ENCODE measurements around the gene TDRKH.
"Not testable (repeated sequence)": the region's sequence is repeated elsewhere in the genome, so short reads cannot be mapped to it uniquely, and the experiment has no call there.

TDRKH gene

DNA sequence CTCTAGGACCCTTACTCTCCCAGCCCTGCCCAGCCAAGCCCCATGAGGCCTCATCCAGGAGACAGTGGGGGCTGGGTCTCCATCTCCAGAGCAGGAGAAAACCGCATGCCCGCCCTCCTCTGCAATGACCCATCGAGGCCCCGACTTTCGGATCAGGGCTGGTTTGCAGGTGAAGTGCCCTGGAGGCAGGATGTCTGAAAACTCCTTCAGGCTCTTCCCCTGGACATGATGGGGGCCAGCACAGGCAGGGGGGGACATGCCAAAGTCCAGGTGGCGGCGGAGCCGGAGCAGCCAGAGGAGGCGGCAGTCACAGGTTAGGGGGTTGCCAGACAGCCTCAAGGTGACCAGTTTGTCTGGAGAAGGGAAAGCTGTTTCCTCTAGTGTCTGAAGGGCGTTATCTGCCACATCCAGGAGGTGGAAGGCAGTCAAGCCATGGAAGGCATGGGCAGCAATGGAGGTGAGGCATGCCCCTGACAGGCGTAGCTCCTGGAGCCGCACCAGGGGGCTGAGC, 11.1 kb upstream of the TDRKH start:
- DNase-seq = no peak

DNA sequence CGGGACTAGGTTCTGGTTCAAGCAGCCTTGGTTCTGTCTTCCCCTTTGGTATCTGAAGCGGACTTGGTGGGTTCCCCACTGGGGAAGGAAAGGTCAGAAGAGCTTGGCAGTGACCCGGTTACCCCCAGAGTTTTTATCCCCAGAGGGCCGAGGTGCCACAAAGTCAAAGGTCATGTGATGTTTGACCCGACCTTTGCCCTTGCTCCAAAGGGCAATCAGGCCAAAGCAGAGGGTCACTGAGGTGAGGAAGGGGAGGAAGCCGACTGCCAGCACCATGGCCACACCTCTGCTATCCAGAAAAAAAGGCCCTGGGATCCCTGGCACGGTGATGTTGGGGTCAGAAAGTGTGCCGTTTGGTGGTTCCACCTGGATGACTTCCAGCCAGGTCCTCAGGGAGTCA, 10.5 kb upstream of the TDRKH start:
- DNase-seq = no peak

DNA sequence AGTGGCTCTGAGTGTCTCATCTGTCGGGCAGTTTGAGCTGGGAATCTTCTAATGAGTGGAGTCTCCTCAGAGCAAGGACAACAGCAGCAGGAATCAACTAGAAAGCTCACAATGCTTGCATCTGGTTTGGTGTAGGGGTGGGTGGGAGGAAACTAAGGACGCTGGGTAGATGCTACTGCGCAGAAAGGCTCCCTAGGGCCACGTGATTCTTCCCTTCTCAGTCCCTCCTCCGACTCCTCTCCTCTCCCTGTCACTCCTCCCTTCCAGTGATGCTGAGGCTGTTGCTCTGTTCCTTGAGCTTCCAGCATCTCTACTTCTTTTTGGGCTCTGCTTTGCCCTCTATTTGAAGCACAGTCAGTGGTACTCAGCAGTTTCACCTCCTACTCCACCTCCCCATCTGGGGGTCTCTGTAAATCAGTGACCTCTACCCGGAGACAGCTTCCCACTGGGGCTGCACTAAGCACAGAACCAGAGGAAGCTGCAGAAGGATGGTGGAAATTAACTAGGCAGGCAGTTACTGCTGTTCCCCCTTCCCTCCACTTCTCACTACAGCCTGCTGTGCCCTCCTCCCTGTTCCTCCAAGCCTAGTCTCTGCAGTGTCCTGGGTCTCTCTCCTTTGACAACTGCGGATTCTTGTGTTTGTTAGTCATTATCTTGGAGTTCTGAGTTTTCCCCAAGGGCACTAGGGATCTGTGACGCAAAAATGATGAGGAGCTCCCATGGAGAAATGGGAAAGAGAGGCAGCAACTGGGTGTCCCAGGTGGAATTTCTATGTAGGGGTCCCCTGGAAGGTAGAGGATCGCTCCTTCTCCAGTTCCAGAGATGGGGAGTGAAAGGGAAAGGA, 9.1 kb upstream of the TDRKH start:
- DNase-seq = no peak

DNA sequence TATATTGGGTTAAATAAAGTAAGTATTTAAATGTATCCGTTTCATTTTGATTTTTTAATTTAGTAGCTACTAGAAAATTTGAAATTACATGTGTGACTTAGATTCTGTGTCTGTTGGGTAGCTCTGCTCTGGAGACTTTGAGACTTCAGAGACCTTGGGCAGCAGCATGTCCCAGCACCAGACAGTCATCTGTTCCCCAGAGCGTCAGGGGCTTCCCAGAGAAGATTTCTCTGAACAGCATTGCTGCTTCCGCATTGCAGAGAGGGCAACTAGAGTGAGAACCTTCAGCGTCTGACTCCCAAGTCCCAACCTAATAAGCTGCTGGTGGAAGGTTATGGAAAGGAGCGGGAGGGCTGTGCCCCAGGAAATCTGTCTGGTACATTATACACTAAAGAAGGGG, 8.3 kb upstream of the TDRKH start:
- DNase-seq = no peak

DNA sequence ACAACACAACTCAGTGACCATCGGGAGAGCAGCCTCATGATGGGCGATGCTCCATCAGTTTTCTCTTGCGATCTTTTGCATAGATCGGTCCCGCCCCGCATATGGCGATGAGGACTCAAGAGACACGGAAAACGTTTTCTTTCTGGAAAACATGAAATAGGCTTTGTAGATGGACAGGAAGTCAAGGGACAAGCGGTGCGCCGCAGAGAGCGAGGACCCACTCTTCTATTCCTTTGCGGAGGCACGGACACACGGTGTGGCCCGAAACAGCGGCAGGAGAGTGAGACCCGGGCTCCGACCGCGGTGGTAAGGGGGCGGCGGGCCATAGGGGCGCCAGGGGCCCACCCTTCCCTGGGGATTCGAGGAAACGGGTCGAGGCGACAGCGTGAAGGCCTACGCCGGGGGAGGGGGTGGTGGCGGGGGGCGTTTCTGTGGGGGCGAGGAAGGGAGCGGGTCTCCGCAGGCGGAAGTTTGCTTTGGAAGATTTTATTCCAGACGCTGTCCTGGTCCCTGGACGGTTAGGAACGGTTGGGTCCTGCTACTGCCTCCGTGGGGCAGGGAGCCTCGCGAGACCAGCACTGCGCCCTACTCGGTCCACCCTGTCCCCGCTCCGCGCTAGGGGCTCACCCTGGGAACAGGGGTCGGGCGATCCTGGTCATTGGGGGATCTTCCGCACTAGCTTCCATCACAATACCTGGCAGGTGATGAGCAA, 796 bp upstream of the TDRKH start:
- no peak for DNase-seq

DNA sequence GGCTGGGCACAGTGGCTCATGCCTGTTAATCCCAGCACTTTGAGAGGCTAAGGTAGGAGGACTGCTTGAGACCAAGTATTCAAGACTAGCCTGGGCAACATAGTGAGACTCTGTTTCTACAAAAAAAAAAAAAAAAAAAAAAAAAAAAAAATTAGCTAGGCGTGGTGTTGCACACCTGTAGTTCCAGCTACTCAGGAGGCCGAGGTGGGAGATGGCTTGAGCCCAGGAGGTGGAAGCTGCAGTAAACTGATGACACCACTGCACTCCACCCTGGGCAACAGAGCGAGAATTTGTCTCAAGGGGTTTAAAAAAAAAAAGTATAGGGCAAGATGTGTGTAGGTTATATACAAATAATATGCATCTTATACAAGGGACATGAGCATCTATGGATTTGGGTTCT, 2.6 kb downstream of the TDRKH start:
- DNase-seq = no peak

DNA sequence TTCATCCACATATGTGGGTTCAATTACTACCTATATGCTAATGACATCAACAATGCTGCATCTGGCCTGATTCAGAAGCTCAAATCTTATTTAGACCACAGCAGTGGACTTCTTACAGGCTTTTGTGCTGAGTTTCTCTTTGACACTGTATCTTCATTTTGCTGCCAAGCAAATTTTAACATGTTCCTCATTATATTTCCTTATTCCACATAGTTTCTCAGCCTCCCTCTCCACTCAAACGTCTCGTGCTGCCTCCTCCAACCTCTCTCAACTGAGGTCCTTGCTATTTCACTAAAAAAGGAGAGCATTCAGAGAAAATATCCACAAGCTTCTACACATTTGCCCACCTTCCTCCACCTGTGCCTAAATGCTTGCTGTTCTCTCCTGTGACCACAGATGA, 6.5 kb downstream of the TDRKH start:
- DNase-seq = no peak

DNA sequence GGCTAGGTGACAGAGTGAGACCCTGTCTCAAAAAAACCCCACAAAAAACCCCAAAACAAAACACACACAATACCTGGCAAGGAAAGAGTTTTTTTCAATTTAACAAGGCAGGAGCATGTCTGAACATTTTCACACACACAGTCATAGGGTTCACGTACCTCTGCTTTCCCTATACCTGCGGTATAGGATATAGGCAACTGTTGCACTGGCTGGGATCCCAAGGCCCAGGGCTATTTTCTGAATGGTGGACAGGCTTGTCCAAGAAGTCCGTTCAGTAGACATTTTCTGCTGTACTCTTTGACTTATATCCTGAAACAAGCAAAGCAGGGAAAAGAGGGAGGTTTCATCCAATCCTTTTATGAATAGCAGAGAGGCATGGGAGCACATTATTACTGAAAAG, 7.6 kb downstream of the TDRKH start:
- DNase-seq = no peak

DNA sequence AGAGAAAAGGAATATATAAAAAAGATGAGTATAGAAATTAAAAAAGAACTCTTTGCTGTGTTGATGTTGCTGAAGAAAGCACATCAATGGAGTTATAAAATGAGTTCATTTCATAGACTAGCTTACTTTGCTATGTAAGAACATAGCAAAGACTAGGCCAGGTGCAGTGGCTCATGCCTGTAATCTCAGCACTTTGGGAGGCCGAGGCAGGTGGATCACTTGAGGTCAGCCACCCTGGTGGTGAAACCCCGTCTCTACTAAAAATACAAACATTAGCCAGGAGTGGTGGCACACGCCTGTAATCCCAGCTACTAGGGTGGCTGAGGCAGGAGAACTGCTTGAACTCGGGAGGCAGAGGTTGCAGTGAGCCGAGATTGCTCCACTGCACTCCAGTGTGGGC, 8.3 kb downstream of the TDRKH start:
- DNase-seq = not testable (repeated sequence)

DNA sequence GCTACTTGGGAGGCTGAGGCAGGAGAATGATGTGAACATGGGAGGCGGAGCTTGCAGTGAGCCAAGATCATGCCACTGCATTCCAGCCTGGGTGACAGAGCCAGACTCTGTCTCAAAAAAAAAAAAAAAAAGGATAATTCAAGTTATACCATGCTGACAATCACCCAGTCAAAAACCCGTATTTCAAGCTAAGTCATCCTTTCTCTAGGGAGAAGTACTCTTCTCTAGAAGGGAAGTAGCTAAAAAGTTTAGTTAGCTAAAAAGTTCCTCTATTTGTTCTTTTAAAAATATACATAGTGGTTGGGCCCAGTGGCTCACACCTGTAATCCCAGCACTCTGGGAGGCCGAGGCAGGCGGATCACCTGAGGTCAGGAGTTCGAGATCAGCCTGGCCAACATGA, 9.6 kb downstream of the TDRKH start:
- DNase-seq = not testable (repeated sequence)

DNA sequence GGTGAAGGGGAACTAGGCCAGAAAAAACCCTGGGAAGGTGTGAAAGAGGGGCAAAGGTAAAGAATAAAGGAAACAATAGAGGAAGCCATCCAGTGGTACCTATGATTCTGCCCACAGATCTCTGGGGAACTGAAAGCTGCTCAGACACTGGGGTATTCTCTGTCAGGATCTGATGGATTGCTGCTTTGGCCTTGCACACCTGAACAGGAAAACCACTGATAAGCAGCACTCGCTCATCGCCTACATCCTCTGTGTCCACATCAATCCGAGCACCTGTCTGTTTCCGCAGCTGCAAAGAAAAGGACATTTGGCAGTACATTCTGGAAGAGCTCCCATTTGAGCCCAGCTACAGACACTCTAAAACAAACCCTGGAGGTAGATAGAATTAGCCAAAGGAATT, 10.4 kb downstream of the TDRKH start:
- no peak for DNase-seq

DNA sequence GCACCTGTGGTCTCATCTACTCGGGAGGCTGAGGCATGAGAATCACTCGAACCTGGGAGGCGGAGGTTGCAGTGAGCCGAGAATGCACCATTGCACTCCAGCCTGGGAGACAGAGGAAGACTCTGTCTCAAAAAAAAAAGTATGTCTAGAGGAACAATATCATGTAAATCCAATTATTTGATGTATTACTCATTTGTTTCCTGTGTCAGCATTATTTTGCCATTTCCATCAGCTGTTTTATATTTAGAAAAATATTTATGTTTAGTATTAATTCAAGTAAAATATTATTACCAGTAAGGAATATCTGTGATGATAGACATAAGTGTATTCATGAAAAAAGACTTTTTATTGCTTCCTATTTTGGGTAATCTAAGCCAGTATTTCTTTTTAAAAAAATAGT, 13.0 kb downstream of the TDRKH start:
- no peak for DNase-seq

DNA sequence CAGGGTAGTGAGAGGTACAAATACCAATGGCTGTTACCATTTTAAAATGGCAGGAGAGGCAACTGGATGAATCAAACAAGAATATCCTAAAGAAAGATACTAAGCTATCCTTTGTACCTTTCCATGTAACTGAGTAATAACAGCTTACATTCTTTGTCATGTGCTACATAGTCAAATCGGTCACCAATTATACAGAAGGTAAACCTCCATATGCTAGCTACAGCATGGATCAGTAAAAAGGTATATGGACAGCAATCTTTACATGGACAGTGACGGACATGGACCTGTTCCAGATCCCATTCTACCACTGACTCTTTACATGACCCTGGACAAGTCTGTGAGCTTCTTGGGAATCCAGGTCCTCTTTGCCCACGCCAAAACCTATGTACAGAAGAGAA, 13.6 kb downstream of the TDRKH start:
- no peak for DNase-seq

DNA sequence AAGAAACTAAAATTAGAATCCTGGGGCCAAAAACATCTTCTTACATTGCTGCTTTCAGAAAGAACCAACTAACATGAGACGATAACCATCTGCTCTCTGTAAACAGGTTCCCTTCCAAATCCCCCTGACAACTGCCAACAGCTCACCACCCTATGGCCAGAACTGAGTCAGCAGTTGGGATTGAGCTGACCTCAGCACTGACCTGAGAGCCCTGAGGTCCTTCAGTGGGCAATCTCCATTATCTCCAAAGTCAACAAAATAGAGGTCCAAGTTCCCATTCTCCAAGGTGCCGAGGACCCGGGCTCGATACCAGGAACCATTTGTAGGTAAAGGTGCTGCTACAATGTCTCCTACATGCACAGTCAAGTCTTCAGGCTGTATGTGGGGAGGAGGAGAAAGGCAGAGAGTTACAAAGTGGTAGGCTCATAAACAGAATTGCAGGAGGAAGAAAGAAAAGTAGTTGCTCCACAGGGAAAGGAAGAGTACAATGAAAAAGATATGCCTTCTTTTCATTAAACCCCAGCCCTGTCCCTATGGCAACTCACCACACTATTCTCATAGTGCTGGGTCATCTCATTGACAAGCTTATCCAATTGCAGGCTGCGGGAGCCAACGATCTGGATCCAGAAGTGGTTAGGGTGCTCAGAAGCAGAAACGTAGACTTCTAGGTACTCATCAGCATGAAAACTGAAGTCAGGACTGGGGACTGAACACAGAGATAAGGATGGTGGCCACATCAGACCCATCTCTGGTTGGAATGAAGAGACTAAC, 14.2 kb downstream of the TDRKH start:
- no peak for DNase-seq

DNA sequence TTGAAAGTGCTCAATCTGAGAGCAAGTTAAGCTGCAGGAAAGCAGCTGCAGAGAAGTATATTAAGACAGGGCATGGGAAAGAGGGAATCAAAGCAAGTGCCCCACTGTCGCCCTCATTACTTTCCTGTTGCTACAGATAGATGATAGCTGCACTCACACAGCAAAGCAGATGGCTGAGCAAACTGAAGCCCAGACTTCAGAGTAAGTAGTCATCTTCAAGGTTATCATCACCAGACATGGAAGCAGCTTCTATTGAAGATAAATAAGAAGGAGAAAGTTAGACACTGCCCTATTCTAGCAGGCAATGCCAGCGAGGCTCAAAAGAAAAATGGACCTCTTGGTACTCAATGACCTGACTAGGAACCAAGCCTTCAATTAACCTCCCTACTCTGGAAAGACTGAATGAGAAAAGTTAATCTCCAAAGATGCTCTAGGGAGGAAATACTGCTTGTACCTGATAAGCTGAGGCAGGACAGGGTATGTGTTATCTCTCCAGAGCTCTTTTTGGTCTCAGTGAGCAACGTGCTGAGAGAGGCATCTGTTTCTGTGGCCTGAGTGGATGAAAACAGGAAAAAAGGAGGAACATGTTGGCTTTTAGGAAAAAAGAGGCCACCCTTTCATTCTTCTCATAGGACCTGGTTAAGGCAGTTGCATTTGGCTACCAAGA, 15.9 kb downstream of the TDRKH start:
- no peak for DNase-seq

DNA sequence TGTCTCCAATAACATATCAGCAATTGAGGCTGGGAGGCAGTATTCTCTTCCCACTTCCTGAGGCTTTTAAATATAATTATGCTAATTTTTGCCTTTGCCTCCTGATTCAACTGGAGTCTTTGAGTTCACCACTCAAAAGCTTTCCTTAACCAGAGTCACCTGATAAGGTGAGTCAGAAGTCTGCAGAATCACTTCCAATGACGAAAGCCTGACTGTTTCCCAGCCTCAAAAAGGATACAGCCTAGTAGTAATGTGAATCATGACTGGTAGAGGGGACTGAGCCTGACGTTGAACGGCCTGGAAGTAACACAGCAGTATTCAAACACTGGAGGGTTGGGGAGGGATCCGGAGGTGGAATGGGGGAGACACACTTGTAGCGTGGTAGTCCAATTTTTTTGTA, 16.6 kb downstream of the TDRKH start:
- DNase-seq = no peak

DNA sequence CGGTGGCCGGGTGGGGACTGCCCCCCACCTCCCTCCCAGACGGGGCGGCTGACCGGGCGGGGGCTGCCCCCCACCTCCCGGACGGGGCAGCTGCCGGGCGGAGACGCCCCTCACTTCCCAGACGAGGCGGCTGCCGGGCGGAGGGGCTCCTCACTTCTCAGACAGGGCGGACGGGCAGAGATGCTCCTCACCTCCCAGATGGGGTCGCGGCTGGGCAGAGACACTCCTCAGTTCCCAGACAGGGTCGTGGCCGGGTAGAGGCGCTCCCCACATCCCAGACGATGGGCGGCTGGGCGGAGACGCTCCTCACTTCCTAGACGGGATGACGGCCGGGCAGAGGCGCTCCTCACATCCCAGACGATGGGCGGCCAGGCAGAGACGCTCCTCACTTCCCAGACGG, 21.0 kb downstream of the TDRKH start:
- DNase-seq = not testable (repeated sequence)

DNA sequence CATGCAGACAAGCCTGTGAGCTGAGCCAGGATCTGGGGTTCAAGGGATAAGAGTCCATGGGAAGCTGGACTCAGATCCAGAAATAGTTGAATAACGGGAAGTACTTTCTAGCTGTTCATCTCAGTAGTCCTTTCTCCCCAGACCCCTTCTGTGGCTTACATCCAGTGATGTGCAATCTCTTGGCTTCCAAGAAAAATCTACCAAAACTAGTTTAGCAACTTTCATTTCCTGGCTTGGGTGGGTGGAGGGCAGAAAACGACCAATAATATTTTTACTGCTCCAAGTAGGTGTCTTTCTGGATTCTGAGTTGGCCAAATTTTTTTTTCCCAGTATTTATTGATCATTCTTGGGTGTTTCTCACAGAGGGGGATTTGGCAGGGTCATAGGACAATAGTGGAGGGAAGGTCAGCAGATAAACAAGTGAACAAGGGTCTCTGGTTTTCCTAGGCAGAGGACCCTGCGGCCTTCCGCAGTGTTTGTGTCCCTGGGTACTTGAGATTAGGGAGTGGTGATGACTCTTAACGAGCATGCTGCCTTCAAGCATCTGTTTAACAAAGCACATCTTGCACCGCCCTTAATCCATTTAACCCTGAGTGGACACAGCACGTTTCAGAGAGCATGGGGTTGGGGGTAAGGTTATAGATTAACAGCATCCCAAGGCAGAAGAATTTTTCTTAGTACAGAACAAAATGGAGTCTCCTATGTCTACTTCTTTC, 21.8 kb downstream of the TDRKH start:
- DNase-seq = not testable (repeated sequence)

DNA sequence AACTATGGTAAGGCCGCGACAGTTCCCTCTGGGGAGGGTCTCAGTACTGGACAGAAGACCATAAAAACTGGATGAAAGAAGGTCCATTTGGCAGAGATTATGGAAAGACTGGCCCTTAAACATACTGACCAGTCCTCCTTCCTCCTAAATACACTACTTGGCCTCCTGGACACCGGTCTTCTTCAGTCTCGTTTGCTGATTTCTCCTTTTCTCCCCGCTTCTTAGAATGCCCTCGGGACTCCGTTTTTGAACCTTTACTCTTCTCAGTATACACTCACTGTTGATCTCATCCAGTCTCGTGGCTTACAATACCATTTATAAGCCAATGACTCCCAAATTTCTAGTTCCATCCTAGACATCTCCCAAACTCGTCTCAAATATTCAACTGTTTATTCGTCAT, 26.3 kb downstream of the TDRKH start:
- no peak for DNase-seq

DNA sequence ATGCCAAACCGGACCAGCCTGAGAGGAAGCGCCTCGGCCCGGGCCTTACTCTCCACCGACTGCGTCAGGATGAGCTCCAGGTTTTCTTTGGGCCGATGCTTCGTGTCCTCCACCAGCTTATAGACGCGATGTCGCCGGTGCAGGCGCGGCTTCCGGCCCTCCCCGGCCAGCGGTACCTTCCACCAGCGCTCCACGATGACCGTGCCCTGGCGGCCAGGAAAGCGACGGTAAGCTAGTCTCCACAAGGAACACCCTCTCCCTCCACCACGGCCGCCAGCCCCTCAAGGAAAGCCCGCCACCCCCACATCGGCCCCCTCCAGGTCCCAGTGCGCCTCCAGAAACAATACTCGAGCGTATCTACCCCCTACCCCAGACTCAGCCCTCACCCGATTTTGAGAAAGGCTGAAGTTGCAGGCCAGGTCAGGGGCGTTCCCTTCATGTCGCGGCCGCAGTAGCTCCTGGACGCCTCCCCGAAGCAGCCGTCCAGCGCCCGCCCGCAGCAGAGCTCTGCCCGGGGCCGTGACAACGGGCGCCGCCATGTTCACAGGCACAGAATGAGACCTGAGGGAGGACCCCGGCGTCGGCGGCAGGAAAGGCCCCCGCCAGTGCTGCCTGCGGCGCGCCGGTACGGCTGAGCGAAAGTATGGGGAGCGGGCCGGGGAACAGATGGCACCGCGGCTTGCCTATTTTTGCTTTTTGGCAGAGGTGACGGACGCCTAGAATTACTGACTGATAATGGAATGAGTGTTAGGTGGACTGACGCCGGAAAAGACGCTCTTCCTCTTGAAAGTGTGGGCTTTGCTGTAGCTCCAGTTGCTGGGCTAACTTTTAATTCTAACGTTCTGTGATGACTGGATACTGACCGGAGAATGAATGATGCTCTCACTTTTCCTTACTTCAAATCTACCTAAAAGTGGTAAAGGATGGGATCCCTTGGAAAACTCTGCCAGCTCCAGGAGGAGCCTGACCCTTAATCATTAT, 27.1 kb downstream of the TDRKH start, which contains the start of gene MRPL9:
Gene MRPL9, minus strand, starts transcription at position 556 of the 981 bp plus-strand sequence. Its CDS starts 17 bp downstream, at position 539.
- peak; percentile 85 for DNase-seq

Measured in CD4-positive, alpha-beta T cell treated with Interleukin-6 for 4 hours (primary cell).